Epithelial cell of prostate (primary cell): ENCODE measurements around the gene GTF2A1L.
"Not testable (repeated sequence)": the region's sequence is repeated elsewhere in the genome, so short reads cannot be mapped to it uniquely, and the experiment has no call there.

Experiments used
- DNase-seq: peaks from one replicate; pipeline ENCODE4 v3.0.0-alpha.2; 2011; ENCODE audit warnings: low read depth, low spot score
- H3K27ac ChIP-seq: fragments of 450-650 bp; 2 replicates; pipeline ENCODE4 v1.5.1; 2017; ENCODE audit warnings: mild to moderate bottlenecking

The GTF2A1L gene, protein sequence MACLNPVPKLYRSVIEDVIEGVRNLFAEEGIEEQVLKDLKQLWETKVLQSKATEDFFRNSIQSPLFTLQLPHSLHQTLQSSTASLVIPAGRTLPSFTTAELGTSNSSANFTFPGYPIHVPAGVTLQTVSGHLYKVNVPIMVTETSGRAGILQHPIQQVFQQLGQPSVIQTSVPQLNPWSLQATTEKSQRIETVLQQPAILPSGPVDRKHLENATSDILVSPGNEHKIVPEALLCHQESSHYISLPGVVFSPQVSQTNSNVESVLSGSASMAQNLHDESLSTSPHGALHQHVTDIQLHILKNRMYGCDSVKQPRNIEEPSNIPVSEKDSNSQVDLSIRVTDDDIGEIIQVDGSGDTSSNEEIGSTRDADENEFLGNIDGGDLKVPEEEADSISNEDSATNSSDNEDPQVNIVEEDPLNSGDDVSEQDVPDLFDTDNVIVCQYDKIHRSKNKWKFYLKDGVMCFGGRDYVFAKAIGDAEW

GRCh38 chr2:48617618-48618017, at the start of gene GTF2A1L:
Gene GTF2A1L, plus strand, starts transcription at chr2:48617856. Its CDS starts 19 bp downstream, at chr2:48617875.
- H3K27ac ChIP-seq: no peak within 1 kb of the TSS
- no peak for DNase-seq

GRCh38 chr2:48568547-48568946, 49.1 kb upstream of the GTF2A1L start:
- H3K27ac ChIP-seq: no peak overlapping the region
- no peak for DNase-seq

DNA sequence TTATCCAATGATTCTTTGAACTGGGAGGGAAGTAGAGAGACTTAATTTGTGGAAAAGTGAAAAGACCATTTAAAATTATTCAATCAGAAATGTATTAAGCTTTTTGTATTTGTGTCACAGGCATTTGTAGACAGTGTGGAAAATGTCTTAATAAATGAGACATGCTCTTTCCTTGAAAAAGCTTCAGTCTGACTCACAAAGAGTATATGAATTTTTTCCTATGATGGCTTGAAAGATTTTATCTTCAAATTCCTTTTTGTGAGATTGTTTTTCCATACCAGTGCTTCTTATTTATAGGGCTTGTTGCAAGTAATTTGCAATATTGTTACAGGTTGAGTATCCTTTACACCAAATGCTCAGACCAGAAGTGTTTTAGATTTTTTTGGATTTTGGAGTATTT, 48.2 kb upstream of the GTF2A1L start:
- DNase-seq: no peak
- H3K27ac ChIP-seq: no peak overlapping the region

GRCh38 chr2:48572816-48573215, 44.8 kb upstream of the GTF2A1L start:
- H3K27ac ChIP-seq: no peak overlapping the region
- no peak for DNase-seq

DNA sequence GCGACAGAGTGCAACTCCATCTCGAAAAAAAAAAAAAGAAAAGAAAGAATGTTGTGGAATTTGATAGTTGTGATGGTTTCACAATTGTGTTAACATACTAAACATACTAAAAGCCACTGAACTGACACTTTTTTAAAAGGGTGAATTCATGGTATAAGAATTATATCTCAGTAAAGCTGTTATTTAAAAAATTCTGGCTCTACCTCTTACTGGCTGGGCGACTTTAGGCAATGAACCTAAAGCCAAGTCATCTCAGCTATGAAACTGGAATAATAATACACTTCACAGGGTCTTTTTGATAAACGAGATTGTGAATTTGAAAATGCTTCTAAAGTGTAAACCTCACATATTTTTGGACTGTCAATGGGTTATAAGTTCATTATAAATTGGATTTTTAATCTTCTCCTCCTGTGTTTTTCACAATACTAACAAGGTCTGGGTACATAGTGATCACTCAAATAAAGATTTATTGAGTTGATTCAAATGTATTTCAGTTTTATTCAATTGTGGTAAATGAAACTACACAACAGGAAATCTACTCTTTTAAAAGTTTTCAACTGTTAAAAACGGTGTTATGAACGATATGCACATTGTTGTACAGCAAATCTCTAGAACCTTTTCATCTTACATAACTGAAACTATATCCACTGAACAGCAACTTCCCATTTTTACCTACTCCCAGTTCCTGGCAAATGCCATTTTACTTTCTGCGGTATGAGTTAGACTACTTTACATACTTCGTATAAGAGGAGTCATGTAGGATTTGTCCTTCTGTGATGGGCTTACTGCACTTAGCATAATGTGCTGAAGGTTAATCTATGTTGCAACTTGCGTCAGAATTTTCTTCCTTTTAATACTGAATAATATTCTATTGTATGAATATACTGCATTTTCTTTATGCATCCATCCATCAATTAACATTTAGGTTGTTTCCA, 43.0 kb upstream of the GTF2A1L start:
- H3K27ac ChIP-seq: no peak overlapping the region
- DNase-seq: no peak

GRCh38 chr2:48578313-48578712, 39.3 kb upstream of the GTF2A1L start:
- no peak for DNase-seq
- H3K27ac ChIP-seq: no peak overlapping the region

DNA sequence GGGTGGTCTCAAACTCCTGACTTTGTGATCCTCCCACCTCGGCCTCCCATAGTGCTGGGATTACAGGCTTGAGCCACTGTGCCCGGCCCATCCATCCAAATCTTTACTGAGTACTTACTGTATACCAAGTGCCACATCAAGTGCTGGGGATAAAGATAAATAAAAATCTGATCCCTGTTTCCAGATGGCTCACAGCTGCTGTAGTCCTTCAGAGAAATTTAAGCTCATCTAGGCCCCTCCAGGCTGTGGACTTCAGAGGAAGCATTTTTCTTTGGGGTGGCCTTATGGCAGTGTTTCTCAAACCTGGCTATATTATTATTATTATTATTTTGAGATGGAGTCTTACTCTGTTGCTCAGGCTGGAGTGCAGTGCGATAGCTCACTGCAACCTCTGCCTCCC, 33.7 kb upstream of the GTF2A1L start:
- DNase-seq: no peak
- H3K27ac ChIP-seq: no peak overlapping the region

- no peak for DNase-seq
- no peak overlapping the region for H3K27ac ChIP-seq
These were observed 33.1 kb upstream of the GTF2A1L start for GRCh38 chr2:48584551-48584950.

DNA sequence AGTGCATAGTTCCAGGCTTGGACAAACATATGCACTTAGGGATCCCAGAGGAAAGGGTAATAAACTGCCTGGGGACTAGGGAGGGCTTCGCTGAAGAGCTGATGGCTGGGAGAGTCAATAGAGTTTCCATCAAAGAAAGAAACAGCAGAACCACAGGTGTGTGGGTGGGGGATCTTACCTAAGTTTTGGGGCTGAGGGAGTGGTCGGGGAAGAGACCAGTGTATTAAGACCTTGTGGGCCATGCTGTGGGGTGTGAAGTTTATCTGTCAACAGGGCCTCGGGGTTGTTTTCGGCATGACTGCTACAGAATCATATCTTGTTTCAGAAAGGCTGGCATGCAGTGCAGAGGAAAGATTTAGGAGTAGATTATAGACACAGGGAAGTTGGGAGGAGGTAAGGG, 31.2 kb upstream of the GTF2A1L start:
- no peak overlapping the region for H3K27ac ChIP-seq
- no peak for DNase-seq

DNA sequence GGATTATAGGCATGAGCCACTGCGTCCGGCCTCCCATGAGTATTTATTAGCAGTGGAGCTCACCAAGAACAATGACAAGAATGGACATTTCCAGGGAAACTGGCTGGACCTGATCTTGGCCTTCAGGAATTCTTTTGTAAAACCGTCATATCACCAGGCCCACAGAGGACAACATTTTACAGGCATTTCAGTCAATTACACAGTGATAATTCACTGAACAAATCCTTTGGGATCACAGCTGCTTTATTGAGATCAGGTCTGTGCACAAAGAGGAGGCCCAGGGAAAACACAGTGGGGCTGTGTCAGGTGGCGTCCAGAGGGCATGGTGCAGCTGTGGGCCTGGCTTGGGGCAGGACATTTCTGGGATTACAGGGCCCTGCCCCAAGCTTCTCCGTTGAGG, 30.1 kb upstream of the GTF2A1L start:
- no peak overlapping the region for H3K27ac ChIP-seq
- no peak for DNase-seq

- no peak for DNase-seq
- no peak overlapping the region for H3K27ac ChIP-seq
These were observed 29.7 kb upstream of the GTF2A1L start for GRCh38 chr2:48587961-48588360.

GRCh38 chr2:48588745-48589144, 28.9 kb upstream of the GTF2A1L start:
- no peak overlapping the region for H3K27ac ChIP-seq
- no peak for DNase-seq

DNA sequence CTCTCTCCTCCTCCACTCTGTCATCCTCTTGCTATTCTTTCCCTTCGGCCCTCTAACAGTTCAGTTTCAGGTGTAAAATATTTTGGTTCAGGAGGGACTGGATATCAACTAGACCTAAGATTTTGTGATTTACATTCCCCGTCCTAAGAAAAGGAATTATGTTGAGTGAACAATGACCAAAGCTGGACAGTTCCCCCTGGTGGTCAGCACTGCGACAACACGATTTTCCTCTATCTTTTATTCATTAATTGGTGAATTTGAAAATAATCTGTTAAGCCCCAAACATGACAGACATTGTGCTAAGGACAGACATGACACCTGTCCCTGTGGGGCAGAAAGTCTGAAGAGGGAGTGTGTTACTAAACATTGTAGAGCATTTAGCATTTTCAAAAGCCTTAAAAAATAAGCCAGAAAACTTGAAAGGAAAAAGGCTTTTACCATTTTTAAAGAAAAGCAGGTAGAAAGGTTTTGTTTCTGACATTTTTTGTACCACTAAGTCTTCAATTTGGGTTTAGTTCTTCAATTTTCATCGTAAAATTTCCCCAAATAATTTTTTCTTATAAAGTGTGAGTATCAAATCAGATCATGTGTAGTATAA, 28.4 kb upstream of the GTF2A1L start:
- no peak overlapping the region for H3K27ac ChIP-seq
- no peak for DNase-seq

DNA sequence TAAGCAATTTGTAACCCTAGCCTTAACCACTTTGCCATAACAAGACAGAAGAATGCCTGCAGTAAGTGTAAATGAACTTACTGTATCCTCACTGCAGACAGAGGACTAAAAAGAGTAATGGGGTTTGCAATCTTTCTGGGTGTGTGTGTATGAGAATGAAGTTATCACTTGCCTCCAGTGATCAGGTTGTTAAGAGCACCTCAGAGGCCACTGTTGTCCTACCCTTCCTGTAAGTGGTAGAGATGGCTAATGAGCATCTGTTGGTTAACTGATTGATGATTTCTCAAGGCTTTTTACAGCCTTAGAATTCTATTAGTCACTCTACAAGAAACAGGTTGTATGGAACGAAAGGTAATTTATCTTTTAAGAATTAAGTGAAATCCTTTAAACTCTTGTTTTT, 27.6 kb upstream of the GTF2A1L start:
- no peak overlapping the region for H3K27ac ChIP-seq
- no peak for DNase-seq

- no peak overlapping the region for H3K27ac ChIP-seq
- no peak for DNase-seq
These were observed 25.6 kb upstream of the GTF2A1L start for GRCh38 chr2:48592067-48592466.

DNA sequence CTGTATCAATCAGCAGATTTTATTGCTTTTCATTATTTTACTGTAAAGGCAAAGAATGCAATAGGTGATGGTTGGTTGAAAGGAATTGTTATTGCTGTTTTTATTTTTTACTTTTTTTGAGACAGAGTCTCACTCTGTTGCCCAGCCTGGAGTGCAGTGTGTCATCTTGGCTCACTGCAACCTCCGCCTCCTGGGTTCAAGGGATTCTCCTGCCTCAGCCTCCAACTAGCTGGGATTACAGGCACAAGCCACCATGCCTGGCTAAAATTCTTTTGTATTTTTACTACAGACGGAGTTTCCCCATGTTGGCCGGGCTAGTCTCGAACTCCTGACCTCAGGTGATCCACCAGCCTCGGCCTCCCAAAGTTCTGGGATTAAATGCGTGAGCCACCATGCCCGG, 20.9 kb upstream of the GTF2A1L start:
- not testable (repeated sequence) for H3K27ac ChIP-seq, DNase-seq

DNA sequence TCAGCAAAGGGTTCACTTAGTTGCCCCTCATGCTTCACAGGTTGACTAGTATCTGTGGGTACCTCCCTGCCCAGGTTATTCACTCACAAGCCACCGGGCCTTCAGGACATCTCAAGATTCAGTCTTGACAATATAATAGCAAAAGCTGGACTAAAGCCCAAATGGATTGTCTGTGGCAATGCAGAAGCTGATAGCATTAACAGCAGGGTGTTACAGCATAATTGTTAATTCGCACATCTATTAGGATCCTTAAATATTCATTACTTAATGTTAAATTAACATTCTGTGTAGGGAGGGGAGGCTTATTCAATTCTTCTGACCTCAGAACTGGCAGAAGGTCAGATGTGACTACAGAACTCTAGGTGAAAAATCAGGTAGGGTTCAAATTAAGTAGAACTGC, 20.2 kb upstream of the GTF2A1L start:
- no peak overlapping the region for H3K27ac ChIP-seq
- no peak for DNase-seq

DNA sequence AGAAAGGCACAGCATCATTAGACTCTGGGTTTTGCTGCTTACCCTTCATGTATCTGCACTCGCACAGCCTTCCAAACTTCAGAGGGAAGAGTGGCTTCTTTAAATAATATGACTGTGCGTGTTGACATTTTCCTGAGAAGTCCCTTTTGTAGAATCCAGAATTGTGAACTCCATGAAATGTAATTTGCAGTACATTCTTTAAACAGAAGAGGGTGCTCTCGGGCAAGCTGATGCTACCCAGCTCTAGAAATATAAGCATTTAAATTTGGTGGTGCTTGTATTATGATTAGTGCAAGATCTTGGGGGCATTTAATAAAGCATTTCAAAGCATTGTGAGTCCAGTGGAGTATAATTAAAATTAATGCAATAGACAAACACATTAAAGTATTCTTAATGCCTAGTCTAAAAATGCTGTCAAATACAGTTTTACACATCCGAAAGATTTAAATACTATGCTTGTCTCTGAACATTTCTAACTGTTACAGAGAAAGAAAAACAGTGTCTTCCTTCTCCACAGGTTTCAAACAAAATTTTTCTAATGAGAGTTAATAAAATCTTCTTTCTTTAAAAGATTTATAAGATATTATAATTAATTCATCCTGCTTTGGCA, 17.3 kb upstream of the GTF2A1L start:
- no peak for DNase-seq

DNA sequence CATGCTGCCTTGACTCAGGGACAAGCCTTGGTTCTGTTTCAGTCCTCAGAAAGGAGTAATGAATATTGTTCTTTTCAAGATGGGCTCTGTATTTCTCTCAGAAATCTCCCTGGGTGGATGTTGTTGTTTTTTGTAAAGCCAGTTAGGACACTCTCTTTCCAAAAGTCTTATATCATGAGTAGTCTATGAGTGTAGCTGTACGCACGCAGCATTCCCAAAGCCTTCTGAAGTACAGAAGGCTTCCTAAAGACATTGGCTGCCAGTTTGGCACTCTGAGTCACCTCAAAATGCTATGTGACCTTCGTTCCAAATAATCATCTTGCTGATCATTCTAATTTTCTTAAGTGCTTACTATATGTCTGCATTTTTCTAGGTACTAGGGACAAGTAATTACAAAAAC, 16.7 kb upstream of the GTF2A1L start:
- DNase-seq: no peak
- H3K27ac ChIP-seq: no peak overlapping the region

More for the DNA sequence above, 17.3 kb upstream of the GTF2A1L start:
- no peak overlapping the region for H3K27ac ChIP-seq

- no peak overlapping the region for H3K27ac ChIP-seq
- no peak for DNase-seq
These were observed 16.3 kb upstream of the GTF2A1L start for GRCh38 chr2:48601349-48601748.
